ENCODE results near the gene SCN3B.

GRCh38 chr11:123585706-123586105 lies 68.7 kb downstream of the SCN3B start:
- TF ChIP-seq CTCF (conservative IDR thresholded peaks at IDR 0.05; ENCODE audit: low read depth, low read length) (no peak), EZH2 (IDR thresholded peaks at IDR 0.05; ENCODE audit: low read length, unreplicated experiment) (no peak), EZH2phosphoT487 (IDR thresholded peaks at IDR 0.05; ENCODE audit: borderline replicate concordance, low read length) (no peak)
